ENCODE data around the gene CREB3L2.

DNA sequence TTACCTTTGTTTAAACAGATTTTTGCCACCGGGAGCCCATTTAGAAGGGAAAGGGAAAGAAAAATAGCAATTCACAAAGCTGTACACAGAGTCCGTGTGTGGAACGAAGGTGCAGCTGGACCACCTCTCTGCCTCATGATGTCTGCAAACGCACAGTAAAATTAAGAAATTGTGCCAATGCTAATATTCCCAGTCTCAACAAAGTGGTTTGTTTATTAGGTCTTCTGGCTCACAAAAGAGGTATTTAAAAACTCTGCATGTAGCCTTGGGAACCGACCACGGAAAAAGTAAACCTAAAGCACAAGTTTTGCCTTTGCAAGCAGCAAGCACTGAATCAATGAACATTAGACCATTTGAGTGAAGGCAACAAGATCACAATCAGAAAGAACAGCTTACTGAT, 57.7 kb downstream of the CREB3L2 start:
- TF ChIP-seq, protein P1, sequence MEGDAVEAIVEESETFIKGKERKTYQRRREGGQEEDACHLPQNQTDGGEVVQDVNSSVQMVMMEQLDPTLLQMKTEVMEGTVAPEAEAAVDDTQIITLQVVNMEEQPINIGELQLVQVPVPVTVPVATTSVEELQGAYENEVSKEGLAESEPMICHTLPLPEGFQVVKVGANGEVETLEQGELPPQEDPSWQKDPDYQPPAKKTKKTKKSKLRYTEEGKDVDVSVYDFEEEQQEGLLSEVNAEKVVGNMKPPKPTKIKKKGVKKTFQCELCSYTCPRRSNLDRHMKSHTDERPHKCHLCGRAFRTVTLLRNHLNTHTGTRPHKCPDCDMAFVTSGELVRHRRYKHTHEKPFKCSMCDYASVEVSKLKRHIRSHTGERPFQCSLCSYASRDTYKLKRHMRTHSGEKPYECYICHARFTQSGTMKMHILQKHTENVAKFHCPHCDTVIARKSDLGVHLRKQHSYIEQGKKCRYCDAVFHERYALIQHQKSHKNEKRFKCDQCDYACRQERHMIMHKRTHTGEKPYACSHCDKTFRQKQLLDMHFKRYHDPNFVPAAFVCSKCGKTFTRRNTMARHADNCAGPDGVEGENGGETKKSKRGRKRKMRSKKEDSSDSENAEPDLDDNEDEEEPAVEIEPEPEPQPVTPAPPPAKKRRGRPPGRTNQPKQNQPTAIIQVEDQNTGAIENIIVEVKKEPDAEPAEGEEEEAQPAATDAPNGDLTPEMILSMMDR (conservative IDR thresholded peaks at IDR 0.05), result no peak
- no peak for TF ChIP-seq EZH2 (IDR thresholded peaks at IDR 0.05; ENCODE audit: low read depth)

Measured in PC-9 (cell line).